ENCODE data around the gene LRRC37A.
"Not testable (repeated sequence)": the region's sequence is repeated elsewhere in the genome, so short reads cannot be mapped to it uniquely, and the experiment has no call there.

GRCh38 chr17:46286764-46287221, 8.1 kb upstream of the LRRC37A start:
- TF ChIP-seq, protein P1, sequence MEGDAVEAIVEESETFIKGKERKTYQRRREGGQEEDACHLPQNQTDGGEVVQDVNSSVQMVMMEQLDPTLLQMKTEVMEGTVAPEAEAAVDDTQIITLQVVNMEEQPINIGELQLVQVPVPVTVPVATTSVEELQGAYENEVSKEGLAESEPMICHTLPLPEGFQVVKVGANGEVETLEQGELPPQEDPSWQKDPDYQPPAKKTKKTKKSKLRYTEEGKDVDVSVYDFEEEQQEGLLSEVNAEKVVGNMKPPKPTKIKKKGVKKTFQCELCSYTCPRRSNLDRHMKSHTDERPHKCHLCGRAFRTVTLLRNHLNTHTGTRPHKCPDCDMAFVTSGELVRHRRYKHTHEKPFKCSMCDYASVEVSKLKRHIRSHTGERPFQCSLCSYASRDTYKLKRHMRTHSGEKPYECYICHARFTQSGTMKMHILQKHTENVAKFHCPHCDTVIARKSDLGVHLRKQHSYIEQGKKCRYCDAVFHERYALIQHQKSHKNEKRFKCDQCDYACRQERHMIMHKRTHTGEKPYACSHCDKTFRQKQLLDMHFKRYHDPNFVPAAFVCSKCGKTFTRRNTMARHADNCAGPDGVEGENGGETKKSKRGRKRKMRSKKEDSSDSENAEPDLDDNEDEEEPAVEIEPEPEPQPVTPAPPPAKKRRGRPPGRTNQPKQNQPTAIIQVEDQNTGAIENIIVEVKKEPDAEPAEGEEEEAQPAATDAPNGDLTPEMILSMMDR (IDR thresholded peaks at IDR 0.05): peak; percentile 95
- not testable (repeated sequence) for TF ChIP-seq ZFX (IDR thresholded peaks at IDR 0.05; ENCODE audit: borderline replicate concordance)
